ENCODE measurements around the gene LRRK1. TPM values are rescaled to one million over a fixed set of nuclear protein-coding genes. Genes with fewer than 3 reads are reported as not detected.

LRRK1 gene
- total RNA-seq, 4 donors from 2014 or later = 2.6 to 36.6 (median 13.1) TPM

GRCh38 chr15:101058735-101059134 is 139.6 kb downstream of the LRRK1 start:
- no peak overlapping the region for H3K4me3 ChIP-seq
- H3K27ac ChIP-seq = no peak overlapping the region
- no peak for DNase-seq
- H3K36me3 ChIP-seq = no peaks in the 10 kb centered on the region
- TF ChIP-seq, protein P1, sequence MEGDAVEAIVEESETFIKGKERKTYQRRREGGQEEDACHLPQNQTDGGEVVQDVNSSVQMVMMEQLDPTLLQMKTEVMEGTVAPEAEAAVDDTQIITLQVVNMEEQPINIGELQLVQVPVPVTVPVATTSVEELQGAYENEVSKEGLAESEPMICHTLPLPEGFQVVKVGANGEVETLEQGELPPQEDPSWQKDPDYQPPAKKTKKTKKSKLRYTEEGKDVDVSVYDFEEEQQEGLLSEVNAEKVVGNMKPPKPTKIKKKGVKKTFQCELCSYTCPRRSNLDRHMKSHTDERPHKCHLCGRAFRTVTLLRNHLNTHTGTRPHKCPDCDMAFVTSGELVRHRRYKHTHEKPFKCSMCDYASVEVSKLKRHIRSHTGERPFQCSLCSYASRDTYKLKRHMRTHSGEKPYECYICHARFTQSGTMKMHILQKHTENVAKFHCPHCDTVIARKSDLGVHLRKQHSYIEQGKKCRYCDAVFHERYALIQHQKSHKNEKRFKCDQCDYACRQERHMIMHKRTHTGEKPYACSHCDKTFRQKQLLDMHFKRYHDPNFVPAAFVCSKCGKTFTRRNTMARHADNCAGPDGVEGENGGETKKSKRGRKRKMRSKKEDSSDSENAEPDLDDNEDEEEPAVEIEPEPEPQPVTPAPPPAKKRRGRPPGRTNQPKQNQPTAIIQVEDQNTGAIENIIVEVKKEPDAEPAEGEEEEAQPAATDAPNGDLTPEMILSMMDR (IDR thresholded peaks at IDR 0.05) = no peak
- no peak for TF ChIP-seq POLR2A (IDR thresholded peaks at IDR 0.05)
- no peaks in the 10 kb centered on the region for H3K27me3 ChIP-seq
- H3K4me1 ChIP-seq = no peaks in the 10 kb centered on the region
- intact Hi-C loops (cut with DNase I; ENCODE audit: low total_unique reads) = no loop called here
- H3K9me3 ChIP-seq = no peaks in the 10 kb centered on the region

- H3K27ac ChIP-seq = no peak overlapping the region
- intact Hi-C loops (cut with DNase I; ENCODE audit: low total_unique reads) = no loop called here
- TF ChIP-seq POLR2A (IDR thresholded peaks at IDR 0.05) = no peak
- TF ChIP-seq, protein P1 (IDR thresholded peaks at IDR 0.05) = no peak
- no peaks in the 10 kb centered on the region for H3K4me1 ChIP-seq
- no peak for DNase-seq
- no peak overlapping the region for H3K4me3 ChIP-seq
- no peaks in the 10 kb centered on the region for H3K27me3 ChIP-seq
- no peaks in the 10 kb centered on the region for H3K36me3 ChIP-seq
- H3K9me3 ChIP-seq = no peaks in the 10 kb centered on the region
These were observed 140.5 kb downstream of the LRRK1 start for GRCh38 chr15:101059381-101060341.

- no peak overlapping the region for H3K4me3 ChIP-seq
- no peak for DNase-seq
- no peak overlapping the region for H3K27ac ChIP-seq
- no peak for TF ChIP-seq POLR2A (IDR thresholded peaks at IDR 0.05)
- TF ChIP-seq, protein P1 (IDR thresholded peaks at IDR 0.05) = no peak
- intact Hi-C loops (cut with DNase I; ENCODE audit: low total_unique reads) = no loop called here
- H3K9me3 ChIP-seq = no peaks in the 10 kb centered on the region
- H3K4me1 ChIP-seq = no peaks in the 10 kb centered on the region
- H3K27me3 ChIP-seq = no peaks in the 10 kb centered on the region
- H3K36me3 ChIP-seq = no peaks in the 10 kb centered on the region
These were observed 141.7 kb downstream of the LRRK1 start for GRCh38 chr15:101060576-101061551.

GRCh38 chr15:101062063-101062462 is 142.9 kb downstream of the LRRK1 start:
- no peak overlapping the region for H3K4me3 ChIP-seq
- no peak overlapping the region for H3K27ac ChIP-seq
- H3K9me3 ChIP-seq = no peaks in the 10 kb centered on the region
- no peaks in the 10 kb centered on the region for H3K4me1 ChIP-seq
- no peak for DNase-seq
- no peaks in the 10 kb centered on the region for H3K36me3 ChIP-seq
- no peak for TF ChIP-seq POLR2A (IDR thresholded peaks at IDR 0.05)
- TF ChIP-seq, protein P1 (IDR thresholded peaks at IDR 0.05) = no peak
- intact Hi-C loops (cut with DNase I; ENCODE audit: low total_unique reads) = no loop called here
- H3K27me3 ChIP-seq = no peaks in the 10 kb centered on the region

Data from uterus (tissue), 4 donors.